Superior temporal gyrus (tissue), 1 donor: ENCODE measurements around the gene DAGLA.
"Not testable (repeated sequence)": the region's sequence is repeated elsewhere in the genome, so short reads cannot be mapped to it uniquely, and the experiment has no call there.

Experiments used
- DNase-seq: peaks from one replicate; pipeline ENCODE4 v3.0.0-alpha.2; 2016; ENCODE audit errors: extremely low spot score

Gene DAGLA

GRCh38 chr11:61660997-61661396 lies 19.2 kb upstream of the DAGLA start:
- DNase-seq, result not testable (repeated sequence)

GRCh38 chr11:61666684-61667297 lies 13.4 kb upstream of the DAGLA start:
- no peak for DNase-seq

GRCh38 chr11:61667684-61668305 lies 12.4 kb upstream of the DAGLA start:
- DNase-seq, result no peak

- no peak for DNase-seq
Observed at GRCh38 chr11:61669417-61669816, 10.8 kb upstream of the DAGLA start.

- DNase-seq, result no peak
Observed at GRCh38 chr11:61670626-61671025, 9.6 kb upstream of the DAGLA start.

GRCh38 chr11:61671527-61671926 lies 8.7 kb upstream of the DAGLA start:
- DNase-seq, result no peak

GRCh38 chr11:61673946-61674467 lies 6.2 kb upstream of the DAGLA start:
- DNase-seq, result not testable (repeated sequence)

GRCh38 chr11:61675826-61676225 lies 4.4 kb upstream of the DAGLA start:
- no peak for DNase-seq

- no peak for DNase-seq
Observed at GRCh38 chr11:61679296-61679695, 895 bp upstream of the DAGLA start.

- DNase-seq, result no peak
Observed at GRCh38 chr11:61680622-61681221, 531 bp downstream of the DAGLA start.

GRCh38 chr11:61682093-61682732 lies 2.0 kb downstream of the DAGLA start:
- no peak for DNase-seq

GRCh38 chr11:61682906-61683675 lies 2.9 kb downstream of the DAGLA start:
- DNase-seq, result no peak

- DNase-seq, result no peak
Observed at GRCh38 chr11:61683961-61684869, 4.0 kb downstream of the DAGLA start.

- no peak for DNase-seq
Observed at GRCh38 chr11:61684870-61685616, 4.9 kb downstream of the DAGLA start.

GRCh38 chr11:61685617-61685967 lies 5.4 kb downstream of the DAGLA start:
- no peak for DNase-seq

- DNase-seq, result no peak
Observed at GRCh38 chr11:61686066-61686465, 5.9 kb downstream of the DAGLA start.

GRCh38 chr11:61686469-61686868 lies 6.3 kb downstream of the DAGLA start:
- DNase-seq, result no peak

GRCh38 chr11:61687420-61687819 lies 7.2 kb downstream of the DAGLA start:
- DNase-seq, result no peak

- DNase-seq, result no peak
Observed at GRCh38 chr11:61688365-61689163, 8.4 kb downstream of the DAGLA start.
